Caco-2 (cell line): ENCODE measurements around the gene SEC61A2. TPM values are rescaled to one million over a fixed set of nuclear protein-coding genes. Genes with fewer than 3 reads are reported as not detected.
A peak's percentile ranks its signal among the peaks of the same experiment; 100 is the strongest.

Experiments used
- BruUV-seq: library from RNA; stranded (reverse); fragments of 400-500 nt; replicated peaks from 2 replicates; lab custom pipeline; 2021; lab: Mats Ljungman, UMichigan
- CTCF ChIA-PET: fragments of 300-600 bp; sonication (Branson Sonifier 250); formaldehyde crosslinking; loops from one replicate; lab custom pipeline; 2022; ENCODE audit warnings: antibody characterized with exemption; lab: Charles Lee
- POLR2A ChIA-PET: fragments of 300-600 bp; sonication (Branson Sonifier 250); formaldehyde crosslinking; loops from one replicate; lab custom pipeline; 2022; ENCODE audit warnings: antibody characterized with exemption; lab: Charles Lee
- DNase-seq, 2 experiments: peaks; one replicate each; pipeline versions ENCODE4 v3.0.0 to v3.0.0-alpha.2; 2020 to 2022
- H3K27me3 ChIP-seq: replicated peaks from 2 replicates; pipeline ENCODE4 v1.6.0; 2011; ENCODE audit warnings: low read length; ENCODE audit not compliant: control insufficient read depth, insufficient read depth
- H3K36me3 ChIP-seq: 2 replicates; pipeline ENCODE4 v1.5.1; 2011; ENCODE audit warnings: low read length; ENCODE audit not compliant: control insufficient read depth, insufficient read depth
- H3K4me1 ChIP-seq: fragments of 250-450 bp; sonication (Bioruptor Pico); 2 replicates; pipeline ENCODE4 v1.5.1; 2020; ENCODE audit warnings: mild to moderate bottlenecking
- H3K4me3 ChIP-seq: 2 replicates; pipeline ENCODE4 v1.5.1; 2011; ENCODE audit warnings: low read depth, mild to moderate bottlenecking, control low read depth, low read length
- H3K9me3 ChIP-seq: fragments of 250-450 bp; sonication (Bioruptor Pico); 2 replicates; pipeline ENCODE4 v1.5.1; 2020; ENCODE audit warnings: mild to moderate bottlenecking, moderate library complexity
- H3K27ac Mint-ChIP-seq: one replicate; pipeline ENCODE4 v1.8.0; 2022; ENCODE audit warnings: mixed read lengths; ENCODE audit not compliant: unreplicated experiment
- H3K27me3 Mint-ChIP-seq: one replicate; pipeline ENCODE4 v1.8.0; 2022; ENCODE audit warnings: mixed read lengths; ENCODE audit not compliant: insufficient read depth, unreplicated experiment
- H3K36me3 Mint-ChIP-seq: one replicate; pipeline ENCODE4 v1.8.0; 2022; ENCODE audit warnings: mild to moderate bottlenecking, mixed read lengths; ENCODE audit not compliant: insufficient read depth, unreplicated experiment
- H3K4me1 Mint-ChIP-seq: one replicate; pipeline ENCODE4 v1.8.0; 2022; ENCODE audit warnings: low read depth, mixed read lengths; ENCODE audit not compliant: unreplicated experiment
- H3K4me3 Mint-ChIP-seq: one replicate; pipeline ENCODE4 v1.8.0; 2022; ENCODE audit warnings: mild to moderate bottlenecking, moderate library complexity, mixed read lengths; ENCODE audit not compliant: unreplicated experiment
- H3K9me3 Mint-ChIP-seq: one replicate; pipeline ENCODE4 v1.8.0; 2022; ENCODE audit warnings: mixed read lengths; ENCODE audit not compliant: unreplicated experiment
- CTCF ChIP-seq, 2 experiments: fragments of 200-600 bp in 1 of 2; IDR thresholded peaks; 1 replicate in 1 of 2; 2 replicates in 1 of 2; pipeline versions ENCODE4 v1.5.1 to v1.8.0; 2011 to 2022; ENCODE audit warnings: antibody characterized with exemption in 1 of 2, control low read depth in 1 of 2, inconsistent platforms in 1 of 2, low read depth in 1 of 2, low read length in 1 of 2, mild to moderate bottlenecking in 1 of 2, moderate library complexity in 1 of 2; ENCODE audit not compliant: insufficient read depth in 1 of 2, severe bottlenecking in 1 of 2, unreplicated experiment in 1 of 2
- intact Hi-C: fragments of 100-400 bp; cut with micrococcal nuclease; formaldehyde crosslinking; loops from one replicate; pipeline ENCODE4 v1.10.0; 2022; ENCODE audit not compliant: unreplicated experiment
- microRNA-seq: library from miRNA; unstranded; fragments of <30 nt; microRNA quantifications from one replicate; pipeline ENCODE4 v1.2.0, GENCODE V29; 2022
- total RNA-seq: library from RNA; stranded (reverse); gene quantifications from 2 replicates; pipeline ENCODE4 v1.2.3, GENCODE V29; 2022

SEC61A2 gene
- total RNA-seq, 1 experiment from 2014 or later = 34.1 TPM

- no peak for TF ChIP-seq CTCF (IDR thresholded peaks at IDR 0.05; ENCODE audit: insufficient read depth in 1 of 2, low read depth in 1 of 2, low read length in 1 of 2, severe bottlenecking in 1 of 2, unreplicated experiment in 1 of 2)
- no peaks in the 10 kb centered on the region for H3K4me1 Mint-ChIP-seq
- Histone ChIP-seq H3K4me3 (no peak overlapping the region), H3K4me1 (no peaks in the 10 kb centered on the region), H3K36me3 (peaks cover 3% of the 10 kb centered on the region), H3K27me3 (no peaks in the 10 kb centered on the region), H3K9me3 (no peaks in the 10 kb centered on the region)
- no peak overlapping the region for H3K27ac Mint-ChIP-seq
- BruUV-seq = no TSS peak
- H3K9me3 Mint-ChIP-seq = no peaks in the 10 kb centered on the region
- POLR2A ChIA-PET = no interaction called here
- CTCF ChIA-PET = interaction anchor here (0.7 to 1.3 kb wide), 2 partner anchors 14 to 18 kb away, joined by 3 read pairs; partner anchors contain the start of genes CDC123 and NUDT5
- no peaks in the 10 kb centered on the region for H3K27me3 Mint-ChIP-seq
- DNase-seq = no peak
- H3K36me3 Mint-ChIP-seq = peaks cover 87% of the 10 kb centered on the region
- intact Hi-C loops = loop anchor here (5.0 kb wide), 1 partner anchor 498 kb away; no protein-coding TSS in a partner anchor
- H3K4me3 Mint-ChIP-seq = no peak overlapping the region
Observed at GRCh38 chr10:12214093-12214492, 84.6 kb downstream of the SEC61A2 start.

GRCh38 chr10:12214763-12215218 lies 85.3 kb downstream of the SEC61A2 start:
- ChIA-PET CTCF (interaction anchor here (0.6 to 1.3 kb wide), 2 partner anchors 19 to 158 kb away, joined by 3 read pairs; partner anchors contain the start of genes CDC123 and NUDT5), POLR2A (no interaction called here)
- no peaks in the 10 kb centered on the region for H3K4me1 Mint-ChIP-seq
- no peaks in the 10 kb centered on the region for H3K27me3 Mint-ChIP-seq
- Histone ChIP-seq H3K4me3 (no peak overlapping the region), H3K27me3 (no peaks in the 10 kb centered on the region), H3K9me3 (no peaks in the 10 kb centered on the region), H3K4me1 (no peaks in the 10 kb centered on the region), H3K36me3 (peaks cover 3% of the 10 kb centered on the region)
- no peak overlapping the region for H3K27ac Mint-ChIP-seq
- peaks cover 91% of the 10 kb centered on the region for H3K36me3 Mint-ChIP-seq
- H3K4me3 Mint-ChIP-seq = no peak overlapping the region
- H3K9me3 Mint-ChIP-seq = no peaks in the 10 kb centered on the region
- no TSS peak for BruUV-seq
- intact Hi-C loops = loop anchor here (5.0 kb wide), 1 partner anchor 498 kb away; no protein-coding TSS in a partner anchor
- TF ChIP-seq CTCF (IDR thresholded peaks at IDR 0.05; ENCODE audit: insufficient read depth in 1 of 2, low read depth in 1 of 2, low read length in 1 of 2, severe bottlenecking in 1 of 2, unreplicated experiment in 1 of 2) = peak; percentile 79 to 84
- peak in 1 of 2 experiments; percentile 68 for DNase-seq

Small RNA genes within 50 kb of the gene (microRNA-seq; reads per million reads assigned to microRNA genes)
- not detected for gene MIR548AK

Other genes starting within 250 kb of the SEC61A2 start
- gene UPF2, start 86.9 kb upstream of the SEC61A2 start, total RNA-seq = 40.6 and 40.9 TPM in 2 replicates
- 57.8 and 61.4 TPM in 2 replicates for gene DHTKD1, start 60.7 kb upstream of the SEC61A2 start, total RNA-seq
- 160 and 164 TPM in 2 replicates for gene NUDT5, start 66.2 kb downstream of the SEC61A2 start, total RNA-seq
- 190 and 199 TPM in 2 replicates for gene CDC123, start 66.5 kb downstream of the SEC61A2 start, total RNA-seq
- 8.1 and 10.9 TPM in 2 replicates for gene CAMK1D, start 219.9 kb downstream of the SEC61A2 start, total RNA-seq